ENCODE results near the gene STIP1.

- no peak for TF ChIP-seq EZH2 (IDR thresholded peaks at IDR 0.05; ENCODE audit: borderline replicate concordance, low read depth, low read length, severe bottlenecking)
- TF ChIP-seq, protein P1, sequence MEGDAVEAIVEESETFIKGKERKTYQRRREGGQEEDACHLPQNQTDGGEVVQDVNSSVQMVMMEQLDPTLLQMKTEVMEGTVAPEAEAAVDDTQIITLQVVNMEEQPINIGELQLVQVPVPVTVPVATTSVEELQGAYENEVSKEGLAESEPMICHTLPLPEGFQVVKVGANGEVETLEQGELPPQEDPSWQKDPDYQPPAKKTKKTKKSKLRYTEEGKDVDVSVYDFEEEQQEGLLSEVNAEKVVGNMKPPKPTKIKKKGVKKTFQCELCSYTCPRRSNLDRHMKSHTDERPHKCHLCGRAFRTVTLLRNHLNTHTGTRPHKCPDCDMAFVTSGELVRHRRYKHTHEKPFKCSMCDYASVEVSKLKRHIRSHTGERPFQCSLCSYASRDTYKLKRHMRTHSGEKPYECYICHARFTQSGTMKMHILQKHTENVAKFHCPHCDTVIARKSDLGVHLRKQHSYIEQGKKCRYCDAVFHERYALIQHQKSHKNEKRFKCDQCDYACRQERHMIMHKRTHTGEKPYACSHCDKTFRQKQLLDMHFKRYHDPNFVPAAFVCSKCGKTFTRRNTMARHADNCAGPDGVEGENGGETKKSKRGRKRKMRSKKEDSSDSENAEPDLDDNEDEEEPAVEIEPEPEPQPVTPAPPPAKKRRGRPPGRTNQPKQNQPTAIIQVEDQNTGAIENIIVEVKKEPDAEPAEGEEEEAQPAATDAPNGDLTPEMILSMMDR (IDR thresholded peaks at IDR 0.05; ENCODE audit: borderline replicate concordance, extremely low read depth, low read length, poor library complexity, severe bottlenecking) = peak; percentile 52
Measured at GRCh38 chr11:64252003-64252872, 66.3 kb downstream of the STIP1 start.

Data from DND-41 (cell line).